GM12892 (cell line): ENCODE measurements around the gene MAX.
"Not testable (repeated sequence)": the region's sequence is repeated elsewhere in the genome, so short reads cannot be mapped to it uniquely, and the experiment has no call there.

Source experiments
- POLR2A ChIP-seq: IDR thresholded peaks from 2 replicates; pipeline ENCODE4 v1.6.1; 2011; ENCODE audit warnings: low read depth, low read length, control low read depth
- POLR2AphosphoS5 ChIP-seq: IDR thresholded peaks from 2 replicates; pipeline ENCODE4 v1.6.1; 2011; ENCODE audit warnings: low read depth, low read length, control low read depth

GRCh38 chr14:65086686-65087085 lies 15.6 kb downstream of the MAX start:
- not testable (repeated sequence) for TF ChIP-seq POLR2A, POLR2AphosphoS5
